ENCODE results near the gene KLHL22. TPM values are rescaled to one million over a fixed set of nuclear protein-coding genes. Genes with fewer than 3 reads are reported as not detected.

KLHL22 gene
- total and polyA plus RNA-seq, 2 donors (not counting 3 experiments of a cell fraction or from before 2014, with no cell fraction given), result 24.2 to 33.6 TPM

GRCh38 chr22:20406686-20407408 is 88.7 kb downstream of the KLHL22 start:
- CTCF ChIA-PET, result interaction anchor here (3.2 kb wide), 1 partner anchor 11 kb away, joined by 32 read pairs; no protein-coding TSS in a partner anchor
- intact Hi-C loops (cut with micrococcal nuclease), result no loop called here

DNA sequence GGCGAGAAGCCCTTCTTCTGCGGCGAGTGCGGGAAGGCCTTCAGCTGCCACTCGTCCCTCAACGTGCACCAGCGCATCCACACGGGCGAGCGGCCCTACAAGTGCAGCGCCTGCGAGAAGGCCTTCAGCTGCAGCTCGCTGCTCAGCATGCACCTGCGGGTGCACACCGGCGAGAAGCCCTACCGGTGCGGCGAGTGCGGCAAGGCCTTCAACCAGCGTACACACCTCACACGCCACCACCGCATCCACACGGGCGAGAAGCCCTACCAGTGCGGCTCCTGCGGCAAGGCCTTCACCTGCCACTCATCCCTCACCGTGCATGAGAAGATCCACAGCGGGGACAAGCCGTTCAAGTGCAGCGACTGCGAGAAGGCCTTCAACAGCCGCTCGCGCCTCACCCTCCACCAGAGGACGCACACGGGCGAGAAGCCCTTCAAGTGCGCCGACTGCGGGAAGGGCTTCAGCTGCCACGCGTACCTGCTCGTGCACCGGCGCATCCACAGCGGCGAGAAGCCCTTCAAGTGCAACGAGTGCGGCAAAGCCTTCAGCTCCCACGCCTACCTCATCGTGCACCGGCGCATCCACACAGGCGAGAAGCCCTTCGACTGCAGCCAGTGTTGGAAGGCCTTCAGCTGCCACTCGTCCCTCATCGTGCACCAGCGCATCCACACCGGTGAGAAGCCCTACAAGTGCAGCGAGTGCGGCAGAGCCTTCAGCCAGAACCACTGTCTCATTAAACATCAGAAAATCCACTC is 89.5 kb downstream of the KLHL22 start:
- CTCF ChIA-PET, result no interaction called here
- no peak for FAIRE-seq
- intact Hi-C loops (cut with micrococcal nuclease), result no loop called here

More at GRCh38 chr22:20406686-20407408, 88.7 kb downstream of the KLHL22 start:
- Histone ChIP-seq H3K9me3 (replicated peaks; ENCODE audit: control insufficient read depth, insufficient read depth, low read length) (no peaks in the 10 kb centered on the region), H3K36me3 (ENCODE audit: control insufficient read depth in 2 of 2, extremely low read depth in 1 of 2, insufficient read depth in 2 of 2, low read length in 2 of 2) (peaks cover 7 to 23% of the 10 kb centered on the region in 2 experiments), H3K27ac (ENCODE audit: insufficient read depth, low read depth, low read length) (no peak overlapping the region), H3K27me3 (ENCODE audit: control insufficient read depth in 2 of 2, insufficient read depth in 2 of 2, low read length in 2 of 2) (no peaks in the 10 kb centered on the region), H3K4me1 (ENCODE audit: control insufficient read depth, extremely low read depth, insufficient read depth, low read length) (no peaks in the 10 kb centered on the region), H4K20me1 (replicated peaks; ENCODE audit: control insufficient read depth, extremely low read depth, insufficient read depth, low read length) (no peaks in the 10 kb centered on the region), H3K4me2 (ENCODE audit: insufficient read depth, low read length) (no peak overlapping the region), H2AFZ (ENCODE audit: low read depth, low read length) (no peak overlapping the region), H3K9ac (replicated peaks; ENCODE audit: extremely low read depth, insufficient read depth, low read length) (no peak overlapping the region), H3K79me2 (ENCODE audit: control insufficient read depth, insufficient read depth, low read length) (no peaks in the 10 kb centered on the region), H3K9me1 (replicated peaks; ENCODE audit: control insufficient read depth, extremely low read depth, insufficient read depth, low read length) (no peaks in the 10 kb centered on the region), H3K4me3 (replicated peaks in 1 of 3; ENCODE audit: insufficient read depth in 1 of 3, low read depth in 1 of 3, low read length in 3 of 3) (no peak overlapping the region)
- dilution Hi-C loops (cut with MboI; ENCODE audit: extremely low pct_ligation_motif_present, low sequenced_read_pairs), result no loop called here
- TF ChIP-seq GATA2 (IDR thresholded peaks at IDR 0.05; ENCODE audit: insufficient read depth, insufficient read length, low read depth, low read length) (no peak), POLR2AphosphoS5 (IDR thresholded peaks at IDR 0.05; ENCODE audit: insufficient read depth, low read depth, low read length) (no peak), MAX (IDR thresholded peaks at IDR 0.05; ENCODE audit: insufficient read depth, insufficient read length) (no peak), JUN (IDR thresholded peaks at IDR 0.05; ENCODE audit: borderline replicate concordance, insufficient read depth, insufficient read length, low read depth) (no peak), POLR2A (IDR thresholded peaks at IDR 0.05; ENCODE audit: low read depth, low read length) (no peak)
- DNase-seq (ENCODE audit: low read depth, low spot score), result no peak
- peak; percentile 24 for FAIRE-seq
- BruUV-seq (replicated peaks), result no TSS peak
- POLR2A ChIA-PET, result no interaction called here

More for the DNA sequence above, 89.5 kb downstream of the KLHL22 start:
- Histone ChIP-seq H3K9me1 (replicated peaks; ENCODE audit: control insufficient read depth, extremely low read depth, insufficient read depth, low read length) (no peaks in the 10 kb centered on the region), H3K27ac (ENCODE audit: insufficient read depth, low read depth, low read length) (no peak overlapping the region), H2AFZ (ENCODE audit: low read depth, low read length) (no peak overlapping the region), H3K27me3 (ENCODE audit: control insufficient read depth in 2 of 2, insufficient read depth in 2 of 2, low read length in 2 of 2) (no peaks in the 10 kb centered on the region), H4K20me1 (replicated peaks; ENCODE audit: control insufficient read depth, extremely low read depth, insufficient read depth, low read length) (no peaks in the 10 kb centered on the region), H3K4me2 (ENCODE audit: insufficient read depth, low read length) (no peak overlapping the region), H3K36me3 (ENCODE audit: control insufficient read depth in 2 of 2, extremely low read depth in 1 of 2, insufficient read depth in 2 of 2, low read length in 2 of 2) (peaks cover 7 to 27% of the 10 kb centered on the region in 2 experiments), H3K9ac (replicated peaks; ENCODE audit: extremely low read depth, insufficient read depth, low read length) (no peak overlapping the region), H3K79me2 (ENCODE audit: control insufficient read depth, insufficient read depth, low read length) (no peaks in the 10 kb centered on the region), H3K4me3 (replicated peaks in 1 of 3; ENCODE audit: insufficient read depth in 1 of 3, low read depth in 1 of 3, low read length in 3 of 3) (no peak overlapping the region), H3K4me1 (ENCODE audit: control insufficient read depth, extremely low read depth, insufficient read depth, low read length) (no peaks in the 10 kb centered on the region), H3K9me3 (replicated peaks; ENCODE audit: control insufficient read depth, insufficient read depth, low read length) (no peaks in the 10 kb centered on the region)
- no peak for DNase-seq (ENCODE audit: low read depth, low spot score)
- POLR2A ChIA-PET, result no interaction called here
- dilution Hi-C loops (cut with MboI; ENCODE audit: extremely low pct_ligation_motif_present, low sequenced_read_pairs), result no loop called here
- TF ChIP-seq FOS (IDR thresholded peaks at IDR 0.05; ENCODE audit: borderline replicate concordance, insufficient read depth, low read length) (no peak), POLR2AphosphoS5 (IDR thresholded peaks at IDR 0.05; ENCODE audit: insufficient read depth, low read depth, low read length) (no peak), POLR2A (IDR thresholded peaks at IDR 0.05; ENCODE audit: low read depth, low read length) (no peak), GATA2 (IDR thresholded peaks at IDR 0.05; ENCODE audit: insufficient read depth, insufficient read length, low read depth, low read length) (no peak), JUN (IDR thresholded peaks at IDR 0.05; ENCODE audit: borderline replicate concordance, insufficient read depth, insufficient read length, low read depth) (no peak)
- BruUV-seq (replicated peaks), result no TSS peak

Data from endothelial cell of umbilical vein (primary cell).